Globus pallidus (tissue), 1 donor: ENCODE data around the gene ADAMTS10.
"Not testable (repeated sequence)": the region's sequence is repeated elsewhere in the genome, so short reads cannot be mapped to it uniquely, and the experiment has no call there.

ENCODE experiments used
- DNase-seq: peaks from one replicate; pipeline ENCODE4 v3.0.0-alpha.2; 2015; ENCODE audit warnings: low spot score

The ADAMTS10 gene

DNA sequence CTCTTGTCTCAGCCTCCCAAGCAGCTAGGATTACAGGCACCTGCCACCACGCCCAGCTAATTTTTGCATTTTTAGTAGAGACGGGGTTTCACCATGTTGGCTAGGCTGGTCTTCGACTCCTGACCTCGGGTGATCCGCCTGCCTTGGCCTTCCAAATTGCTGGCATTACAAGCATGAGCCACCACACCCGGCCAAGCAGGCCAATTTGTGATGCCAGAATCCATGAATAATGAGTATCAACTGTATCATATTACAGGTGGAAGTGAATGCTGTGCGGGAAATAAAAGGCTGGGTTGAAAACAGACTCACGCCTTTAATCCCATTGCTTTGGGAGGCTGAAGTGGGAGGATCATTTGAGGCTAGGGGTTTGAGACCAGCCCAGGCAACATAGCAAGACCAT lies 16.3 kb upstream of the ADAMTS10 start:
- DNase-seq, result no peak

DNA sequence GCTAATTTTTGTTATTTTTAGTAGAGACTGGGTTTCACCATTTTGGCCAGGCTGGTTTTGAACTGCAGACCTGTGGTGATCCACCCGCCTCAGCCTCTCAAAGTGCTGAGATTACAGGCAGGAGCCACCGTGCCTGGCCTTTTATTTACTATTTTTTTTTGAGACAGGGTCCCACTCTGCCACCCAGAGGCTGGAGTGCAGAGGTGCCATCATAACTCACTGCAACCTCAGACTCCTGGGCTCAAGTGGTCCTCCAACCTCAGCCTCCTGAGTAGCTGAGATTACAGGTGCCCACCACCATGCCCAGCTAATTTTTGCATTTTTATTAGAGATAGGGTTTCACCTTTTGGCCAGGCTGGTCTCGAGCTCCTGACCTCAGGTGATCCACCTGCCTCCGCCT lies 12.4 kb upstream of the ADAMTS10 start:
- not testable (repeated sequence) for DNase-seq

GRCh38 chr19:8618751-8619150 lies 8.2 kb upstream of the ADAMTS10 start:
- no peak for DNase-seq

DNA sequence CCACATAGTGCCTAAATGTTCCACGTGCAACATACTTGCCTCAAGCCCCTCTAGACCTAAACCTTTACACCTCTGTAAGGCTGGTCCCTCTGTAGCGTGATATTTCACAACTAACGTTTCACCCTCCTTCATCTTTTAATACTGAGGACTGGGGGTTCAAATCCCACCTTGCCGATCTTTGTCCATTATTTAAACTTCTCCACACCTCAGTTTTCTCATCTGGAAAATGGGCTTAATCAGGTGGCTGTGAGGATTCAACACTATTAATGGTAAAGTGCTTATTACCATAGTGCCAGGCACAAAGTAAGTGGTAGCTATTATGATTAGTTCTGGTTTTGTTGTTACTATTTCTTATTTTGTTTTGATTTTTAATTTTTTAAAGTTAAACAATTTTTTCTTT lies 7.5 kb upstream of the ADAMTS10 start:
- no peak for DNase-seq

DNA sequence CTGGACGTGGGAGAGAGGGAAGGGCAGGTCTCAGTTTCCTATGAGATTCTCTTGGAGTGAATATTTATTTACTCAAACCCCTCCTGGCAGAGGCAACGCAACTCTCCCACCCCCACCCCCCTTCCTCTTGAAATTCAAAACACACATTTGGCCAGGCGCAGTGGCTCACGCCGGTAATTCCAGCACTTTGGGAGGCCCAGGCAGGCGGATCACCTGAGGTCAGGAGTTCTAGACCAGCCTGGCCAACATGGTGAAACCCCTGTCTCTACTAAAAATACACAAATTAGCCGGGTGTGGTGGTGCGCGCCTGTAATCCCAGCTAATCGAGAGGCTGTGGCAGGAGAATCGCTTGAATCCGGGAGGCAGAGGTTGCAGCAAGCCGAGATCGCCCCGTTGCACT lies 6.8 kb upstream of the ADAMTS10 start:
- DNase-seq, result not testable (repeated sequence)

DNA sequence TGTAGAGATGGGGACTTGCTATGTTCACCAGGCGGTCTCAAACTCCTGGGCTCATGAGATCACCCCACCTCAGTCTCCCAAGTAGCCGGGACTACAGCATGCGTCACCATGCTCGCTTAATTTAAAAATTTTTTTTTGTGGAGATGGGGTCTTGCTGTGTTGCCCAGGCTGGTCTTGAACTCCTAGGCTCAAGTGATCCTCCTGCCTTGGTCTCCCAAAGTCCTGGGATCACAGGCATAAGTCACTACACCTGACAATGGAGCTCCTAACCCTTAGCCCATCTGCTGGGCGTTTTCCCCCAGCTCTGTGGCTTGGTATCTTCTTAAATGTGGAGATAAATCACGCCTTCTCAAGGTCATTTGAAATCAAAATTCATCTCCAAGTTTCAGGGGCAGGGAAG lies 6.3 kb upstream of the ADAMTS10 start:
- no peak for DNase-seq

DNA sequence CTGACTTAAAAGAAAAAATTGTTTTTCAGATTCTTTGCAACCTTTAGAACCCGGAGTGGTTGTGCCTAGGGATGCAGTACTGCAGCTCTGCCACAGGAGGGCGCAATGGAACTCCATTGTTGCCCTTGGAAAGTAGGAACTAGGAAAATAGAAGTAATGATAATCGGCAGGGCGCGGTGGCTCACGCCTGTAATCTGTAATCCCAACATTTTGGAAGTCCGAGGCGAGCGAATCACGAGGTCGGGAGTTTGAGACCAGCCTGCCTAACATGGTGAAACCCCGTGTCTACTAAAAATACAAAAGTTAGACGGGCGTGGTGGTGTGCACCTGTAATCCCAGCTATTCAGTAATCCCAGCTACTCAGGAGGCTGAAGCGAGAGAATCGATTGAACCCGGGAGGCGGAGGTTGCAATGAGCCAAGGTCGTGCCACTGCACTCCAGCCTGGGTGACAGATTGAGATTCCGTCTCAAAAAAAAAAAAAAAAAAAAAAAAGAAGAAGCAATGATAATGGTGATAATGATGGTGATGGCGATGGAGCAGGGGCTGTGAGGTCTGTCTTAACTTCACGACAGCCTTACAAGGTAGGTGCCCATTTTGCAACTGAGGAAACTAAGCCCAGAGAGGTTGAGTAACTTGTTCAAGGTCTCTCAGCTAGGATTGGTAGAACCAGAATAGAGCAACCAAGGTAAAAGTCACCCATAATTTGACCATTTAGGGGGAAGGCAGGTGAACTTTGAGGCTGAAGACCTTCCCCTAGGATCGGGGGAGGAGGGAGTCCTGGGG lies 5.5 kb upstream of the ADAMTS10 start:
- no peak for DNase-seq

DNA sequence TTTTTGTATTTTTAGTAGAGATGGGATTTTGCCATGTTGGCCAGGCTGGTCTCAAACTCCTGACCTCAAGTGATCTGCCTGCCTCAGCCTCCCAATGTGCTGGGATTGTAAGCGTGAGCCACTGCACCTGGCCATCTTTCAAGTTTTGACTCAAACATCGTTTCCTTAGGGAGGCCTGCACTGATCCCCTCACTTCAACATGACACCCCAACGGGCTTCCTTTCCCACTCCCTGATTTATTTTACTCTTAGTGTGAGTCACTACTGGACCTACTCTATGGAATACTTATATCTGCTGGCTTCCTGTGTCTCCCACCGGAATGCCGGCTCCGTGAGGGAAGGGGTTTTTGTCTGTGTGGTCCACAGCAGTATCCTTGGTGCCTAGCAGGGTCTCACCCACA lies 4.5 kb upstream of the ADAMTS10 start:
- no peak for DNase-seq

- DNase-seq, result no peak
These were observed 3.9 kb upstream of the ADAMTS10 start for GRCh38 chr19:8614455-8614854.

GRCh38 chr19:8612807-8613171 lies 2.3 kb upstream of the ADAMTS10 start:
- no peak for DNase-seq

- DNase-seq, result no peak
These were observed 1.6 kb upstream of the ADAMTS10 start for GRCh38 chr19:8611877-8612806.

DNA sequence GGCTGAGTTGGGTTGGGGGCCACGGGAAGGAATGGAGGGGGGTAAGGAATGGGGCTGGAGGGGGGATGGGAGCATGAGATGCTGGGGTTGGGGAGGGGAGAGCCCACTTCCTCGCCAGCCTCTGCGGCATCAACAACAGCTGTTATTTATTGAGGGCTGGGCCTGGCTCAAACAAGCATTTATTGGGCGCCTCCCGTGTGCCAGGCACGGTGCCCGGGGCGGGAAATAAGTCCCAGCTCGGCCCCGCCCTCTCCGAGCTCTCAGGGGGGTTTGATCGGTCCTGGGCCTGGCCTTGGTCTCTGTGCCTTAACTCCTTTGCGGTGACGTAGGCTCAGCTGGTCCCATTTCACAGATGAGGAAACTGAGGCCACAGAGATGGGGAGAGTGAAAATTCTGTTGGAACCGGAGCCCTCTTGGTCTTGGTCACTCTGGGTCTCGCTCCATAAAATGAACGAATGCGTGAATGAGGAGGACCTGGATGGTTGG lies 919 bp upstream of the ADAMTS10 start:
- DNase-seq, result no peak

GRCh38 chr19:8610936-8611300 lies 403 bp upstream of the ADAMTS10 start:
- DNase-seq, result no peak

- DNase-seq, result no peak
These were observed 1.1 kb downstream of the ADAMTS10 start for GRCh38 chr19:8609279-8610040.

DNA sequence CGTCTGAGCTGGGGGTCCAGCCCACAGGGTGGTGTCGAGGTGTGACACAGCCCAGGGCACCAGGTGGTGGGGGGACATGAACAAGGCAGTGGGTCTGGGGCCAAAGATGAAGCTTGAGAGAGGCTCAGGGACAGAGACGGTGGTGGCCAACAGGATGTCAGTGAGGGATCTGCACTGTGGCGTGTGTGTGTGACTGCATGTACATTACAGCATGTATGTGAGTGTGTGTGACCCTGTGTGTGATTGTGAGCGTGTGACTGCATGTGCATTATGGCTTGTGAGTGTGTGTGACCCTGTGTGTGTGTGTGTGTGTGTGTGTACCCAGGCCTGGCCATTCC lies 1.6 kb downstream of the ADAMTS10 start:
- DNase-seq, result no peak

GRCh38 chr19:8607386-8607785 lies 3.1 kb downstream of the ADAMTS10 start:
- no peak for DNase-seq

GRCh38 chr19:8605514-8605913 lies 5.0 kb downstream of the ADAMTS10 start:
- no peak for DNase-seq

DNA sequence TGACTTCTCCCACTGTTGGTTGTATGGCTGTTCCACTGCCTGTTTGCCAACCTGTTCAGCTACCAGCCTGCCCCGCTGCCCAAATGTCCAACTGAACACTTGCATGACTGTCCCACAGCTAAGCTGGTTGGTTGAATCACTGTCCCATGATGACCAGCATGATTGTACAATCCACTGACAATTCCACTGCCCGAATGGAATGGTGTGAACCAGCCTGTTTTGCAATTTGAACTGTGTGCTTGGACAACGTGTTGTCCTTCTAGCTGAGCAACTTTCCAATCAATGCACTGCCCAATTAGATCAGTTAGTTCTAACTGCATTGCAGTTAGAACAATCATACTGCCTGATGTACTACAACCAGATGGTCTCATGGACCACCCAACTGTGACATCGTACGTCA lies 8.7 kb downstream of the ADAMTS10 start:
- no peak for DNase-seq

DNA sequence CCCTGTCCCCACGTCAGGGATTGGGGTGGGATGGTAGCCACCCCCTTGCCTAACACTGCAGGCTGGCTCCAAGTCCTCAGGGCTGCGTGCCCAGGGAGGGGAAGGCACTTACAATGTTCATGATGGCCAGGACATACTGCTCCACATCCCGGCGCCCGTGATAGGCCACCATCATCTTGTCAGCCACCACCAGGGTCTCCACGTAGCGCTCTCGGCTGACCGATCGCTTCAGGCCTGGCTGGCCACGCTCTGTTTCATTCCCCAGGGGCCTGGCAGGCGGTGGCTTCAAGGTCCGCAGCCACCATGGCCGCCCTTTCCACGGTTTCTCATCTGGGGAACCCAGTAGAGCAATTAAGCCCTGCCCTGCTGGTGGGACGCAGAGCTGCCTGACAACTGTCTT lies 9.7 kb downstream of the ADAMTS10 start:
- no peak for DNase-seq

GRCh38 chr19:8600064-8600463 lies 10.5 kb downstream of the ADAMTS10 start:
- no peak for DNase-seq

DNA sequence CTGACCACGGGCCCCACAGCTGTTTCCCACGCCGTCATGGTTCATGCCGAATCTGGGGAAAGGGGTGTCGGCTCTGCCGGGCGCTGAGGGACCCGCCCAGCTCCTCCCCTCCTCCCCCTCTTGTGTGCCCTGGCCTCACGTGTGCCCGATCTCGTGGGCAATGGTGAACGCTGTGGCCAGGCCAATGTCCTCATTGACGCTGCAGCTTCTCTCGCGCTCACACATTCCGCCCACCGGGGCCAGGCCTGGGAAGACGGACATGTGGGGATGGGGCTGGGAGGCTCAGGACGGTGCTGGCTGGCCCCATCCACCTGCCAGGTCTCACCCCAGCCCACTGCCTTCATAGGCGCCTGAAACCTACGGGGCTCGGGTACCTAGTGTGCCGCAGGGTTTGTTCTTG lies 14.3 kb downstream of the ADAMTS10 start:
- DNase-seq, result no peak

- DNase-seq, result no peak
These were observed 14.9 kb downstream of the ADAMTS10 start for GRCh38 chr19:8595651-8596050.

GRCh38 chr19:8593931-8594330 lies 16.6 kb downstream of the ADAMTS10 start:
- DNase-seq, result no peak
